HEK293 (cell line): ENCODE data around the gene SPTY2D1.

Experiments used
- CTCF ChIA-PET: fragments of 350-600 bp; formaldehyde crosslinking; extraction: SDS; loops from one replicate; lab custom pipeline; 2021; ENCODE audit warnings: antibody characterized with exemption; lab: Yijun Ruan, JAX
- POLR2A ChIA-PET: fragments of 300-600 bp; formaldehyde crosslinking; extraction: SDS; loops from one replicate; lab custom pipeline; 2020; ENCODE audit warnings: antibody characterized with exemption, inconsistent platforms; lab: Yijun Ruan, JAX
- H3K27ac ChIP-seq: fragments of 200-500 bp; sonication (Bioruptor generic); 2 replicates; pipeline ENCODE4 v1.5.1; 2014; ENCODE audit warnings: low read depth, low read length, control low read depth, inconsistent platforms; ENCODE audit errors: extremely low read depth
- H3K36me3 ChIP-seq, 2 experiments: fragments of 200-500 bp in 1 of 2; sonication (Bioruptor generic) in 1 of 2; 1 replicate in 1 of 2; 2 replicates in 1 of 2; pipeline ENCODE4 v1.5.1; 2014 to 2017; ENCODE audit warnings: inconsistent platforms in 2 of 2, low read length in 2 of 2; ENCODE audit not compliant: control insufficient read depth in 2 of 2, insufficient read depth in 1 of 2
- H3K4me1 ChIP-seq: fragments of 200-500 bp; sonication (Bioruptor generic); 2 replicates; pipeline ENCODE4 v1.5.1; 2014; ENCODE audit warnings: mild to moderate bottlenecking, low read length, inconsistent platforms; ENCODE audit not compliant: control insufficient read depth, insufficient read depth
- H3K4me3 ChIP-seq: 2 replicates; pipeline ENCODE4 v1.5.1; 2011; ENCODE audit warnings: low read depth, mild to moderate bottlenecking, control low read depth, low read length, moderate library complexity
- H3K9me3 ChIP-seq: fragments of 200-500 bp; sonication (Bioruptor generic); 2 replicates; pipeline ENCODE4 v1.5.1; 2014; ENCODE audit warnings: low read depth, low read length, inconsistent platforms; ENCODE audit not compliant: control insufficient read depth, insufficient read depth
- GLIS1 ChIP-seq: fragments of 450-650 bp; formaldehyde crosslinking; IDR thresholded peaks from 2 replicates; pipeline ENCODE4 v1.5.1; 2016; ENCODE audit warnings: missing biosample characterization, missing genetic modification characterization
- HOXD13 ChIP-seq: sonication (generic); formaldehyde crosslinking; IDR thresholded peaks from 2 replicates; pipeline ENCODE4 v1.8.0; 2022; ENCODE audit warnings: missing genetic modification reagents, borderline replicate concordance
- KLF8 ChIP-seq: fragments of 450-650 bp; formaldehyde crosslinking; IDR thresholded peaks from 2 replicates; pipeline ENCODE4 v1.5.1; 2016; ENCODE audit warnings: missing biosample characterization, missing genetic modification characterization
- WT1 ChIP-seq: fragments of 450-650 bp; formaldehyde crosslinking; IDR thresholded peaks from 2 replicates; pipeline ENCODE4 v1.5.1; 2016; ENCODE audit warnings: missing biosample characterization, missing genetic modification characterization
- ZBTB8A ChIP-seq: fragments of 450-650 bp; formaldehyde crosslinking; IDR thresholded peaks from 2 replicates; pipeline ENCODE4 v1.5.1; 2016; ENCODE audit warnings: missing biosample characterization, missing genetic modification characterization
- ZNF146 ChIP-seq: fragments of 450-650 bp; formaldehyde crosslinking; IDR thresholded peaks from 2 replicates; pipeline ENCODE4 v1.5.1; 2016; ENCODE audit warnings: missing biosample characterization, missing genetic modification characterization
- ZNF155 ChIP-seq: fragments of 450-650 bp; formaldehyde crosslinking; IDR thresholded peaks from 2 replicates; pipeline ENCODE4 v1.5.1; 2016; ENCODE audit warnings: missing biosample characterization, missing genetic modification characterization
- ZNF174 ChIP-seq: fragments of 450-650 bp; formaldehyde crosslinking; IDR thresholded peaks from 2 replicates; pipeline ENCODE4 v1.5.0; 2017; ENCODE audit warnings: missing biosample characterization, mild to moderate bottlenecking, missing genetic modification characterization
- ZNF24 ChIP-seq: fragments of 450-650 bp; formaldehyde crosslinking; IDR thresholded peaks from 2 replicates; pipeline ENCODE4 v1.5.1; 2016; ENCODE audit warnings: missing biosample characterization, missing genetic modification characterization
- ZNF394 ChIP-seq: fragments of 450-650 bp; formaldehyde crosslinking; IDR thresholded peaks from 2 replicates; pipeline ENCODE4 v1.5.1; 2016; ENCODE audit warnings: missing biosample characterization, missing genetic modification characterization, mild to moderate bottlenecking, moderate library complexity, borderline replicate concordance
- ZNF530 ChIP-seq: fragments of 450-650 bp; formaldehyde crosslinking; IDR thresholded peaks from 2 replicates; pipeline ENCODE4 v1.5.1; 2016; ENCODE audit warnings: low read depth, missing biosample characterization, missing genetic modification characterization
- ZNF629 ChIP-seq: fragments of 450-650 bp; formaldehyde crosslinking; IDR thresholded peaks from 2 replicates; pipeline ENCODE4 v1.5.1; 2017; ENCODE audit warnings: missing biosample characterization, missing genetic modification characterization

Gene SPTY2D1

DNA sequence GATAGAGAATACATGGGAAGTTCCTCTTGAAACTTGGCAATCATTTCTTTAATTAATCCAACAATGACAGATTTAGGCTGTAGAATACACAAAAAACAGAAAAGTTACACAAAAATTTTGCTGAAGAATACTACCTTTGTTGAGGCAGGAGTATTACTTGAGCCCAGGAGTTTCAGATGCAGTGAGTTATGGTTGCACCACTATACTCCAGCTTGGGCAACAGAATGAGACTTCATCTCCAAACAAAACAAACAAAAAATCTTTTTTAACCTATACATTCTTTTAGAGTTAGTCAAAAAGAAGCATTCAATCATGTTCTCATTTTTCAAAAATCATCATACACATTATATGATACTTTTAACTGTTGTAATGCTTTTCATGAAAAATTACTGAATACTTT, 67.7 kb downstream of the SPTY2D1 start:
- H3K36me3 ChIP-seq: peaks cover 4 to 16% of the 10 kb centered on the region in 2 experiments
- ChIA-PET CTCF (interaction anchor here (0.7 to 1.7 kb wide), 2 partner anchors 10 to 451 kb away, joined by 3 to 4 read pairs; no protein-coding TSS in a partner anchor), POLR2A (no interaction called here)
- no peaks in the 10 kb centered on the region for H3K9me3 ChIP-seq
- TF ChIP-seq ZNF174 (tag by site-specific recombination) (no peak), ZNF24 (tag by site-specific recombination) (no peak), KLF8 (tag by site-specific recombination) (no peak), ZNF146 (tag by site-specific recombination) (no peak), ZNF155 (no peak), GLIS1 (tag by site-specific recombination) (no peak), ZBTB8A (no peak)
- no peaks in the 10 kb centered on the region for H3K4me1 ChIP-seq
- H3K4me3 ChIP-seq: no peak overlapping the region
- no peak overlapping the region for H3K27ac ChIP-seq

DNA sequence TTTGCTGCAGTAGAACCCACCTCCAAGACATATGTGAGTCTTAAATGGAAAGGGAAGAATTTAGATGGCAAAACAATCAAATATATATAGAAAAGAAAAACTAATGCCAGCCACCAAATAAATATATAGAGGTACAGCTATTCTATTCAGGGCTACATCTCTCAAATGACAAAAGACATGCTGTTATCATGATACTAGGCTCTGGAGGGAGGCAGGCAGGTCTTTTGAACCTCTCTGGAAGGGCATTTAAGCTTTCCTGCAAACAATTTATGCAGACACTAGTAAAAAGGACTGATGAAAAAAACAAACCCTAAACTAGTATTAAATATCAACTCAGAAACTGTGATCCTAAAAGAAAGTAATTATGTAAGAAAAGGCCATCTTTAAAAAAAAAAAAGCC, 70.0 kb downstream of the SPTY2D1 start:
- POLR2A ChIA-PET: interaction anchor here (0.8 to 1.1 kb wide), 2 partner anchors 10 to 24 kb away, joined by 3 read pairs; partner anchors contain the start of gene UEVLD
- CTCF ChIA-PET: interaction anchor here (0.9 to 1.4 kb wide), 2 partner anchors 11 to 167 kb away, joined by 5 read pairs; no protein-coding TSS in a partner anchor
- H3K36me3 ChIP-seq: peaks cover 0 to 12% of the 10 kb centered on the region in 2 experiments; a peak in 2 of 3 replicates
- H3K9me3 ChIP-seq: no peaks in the 10 kb centered on the region
- no peaks in the 10 kb centered on the region for H3K4me1 ChIP-seq
- no peak overlapping the region for H3K4me3 ChIP-seq
- no peak for TF ChIP-seq WT1 (tag by site-specific recombination)
- no peak for TF ChIP-seq ZNF530
- TF ChIP-seq ZNF629 (tag by site-specific recombination): no peak
- no peak overlapping the region for H3K27ac ChIP-seq

DNA sequence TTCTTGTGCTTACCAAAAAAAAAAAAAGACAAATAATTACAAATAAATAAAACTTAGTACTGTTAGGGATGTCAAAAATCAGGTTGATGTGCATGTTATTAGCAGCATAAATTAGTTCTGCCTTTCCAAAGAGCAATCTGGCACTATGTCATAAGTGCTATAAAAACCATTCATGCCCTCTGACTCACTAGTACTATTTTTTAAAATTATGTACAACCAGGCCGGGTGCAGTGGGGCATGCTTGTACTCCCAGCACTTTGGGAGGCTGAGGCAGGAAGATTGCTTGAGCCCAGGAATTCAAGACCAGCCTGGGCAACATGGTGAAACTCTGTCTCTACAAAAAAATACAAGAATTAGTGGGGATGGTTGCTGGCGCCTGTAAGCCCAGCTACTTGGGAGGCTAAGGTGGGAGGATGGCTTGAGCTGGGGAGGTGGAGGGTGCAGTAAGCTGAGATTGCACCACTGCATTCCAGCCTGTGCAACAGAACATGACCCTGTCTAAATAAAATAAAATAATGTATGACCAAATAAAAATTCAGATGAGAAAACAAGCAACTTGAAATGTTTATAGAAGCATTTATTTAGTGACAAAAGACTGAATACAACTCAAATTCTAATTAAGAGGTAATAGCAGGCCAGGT, 70.9 kb downstream of the SPTY2D1 start:
- no peak overlapping the region for H3K27ac ChIP-seq
- H3K4me1 ChIP-seq: no peaks in the 10 kb centered on the region
- peaks cover 0 to 13% of the 10 kb centered on the region in 2 experiments; a peak in 2 of 3 replicates for H3K36me3 ChIP-seq
- TF ChIP-seq ZNF394 (tag by site-specific recombination) (no peak), HOXD13 (CRISPR knock-in tag) (no peak)
- no peaks in the 10 kb centered on the region for H3K9me3 ChIP-seq
- H3K4me3 ChIP-seq: no peak overlapping the region
- CTCF ChIA-PET: interaction anchor here (1.4 kb wide), 1 partner anchor 168 kb away, joined by 5 read pairs; no protein-coding TSS in a partner anchor
- POLR2A ChIA-PET: interaction anchor here (0.8 kb wide), 1 partner anchor 9 kb away, joined by 3 read pairs; no protein-coding TSS in a partner anchor
